Trophoblast cell (in vitro differentiated cells and primary cell): ENCODE results near the gene PITPNM1.
"Not testable (repeated sequence)": the region's sequence is repeated elsewhere in the genome, so short reads cannot be mapped to it uniquely, and the experiment has no call there.

Source experiments
- DNase-seq, 2 donors: peaks; one replicate each; pipeline ENCODE4 v3.0.0-alpha.2; 2016
- H2AFZ ChIP-seq: 2 replicates; pipeline ENCODE4 v1.6.1; 2013; ENCODE audit warnings: low read length, moderate library complexity, mild to moderate bottlenecking; ENCODE audit not compliant: insufficient read depth, poor library complexity
- H2AK5ac ChIP-seq: 2 replicates; pipeline ENCODE4 v1.6.1; 2013; ENCODE audit warnings: mild to moderate bottlenecking, low read length
- H2BK120ac ChIP-seq: 2 replicates; pipeline ENCODE4 v1.6.1; 2013; ENCODE audit warnings: low read length, mild to moderate bottlenecking, moderate library complexity; ENCODE audit not compliant: insufficient read depth, poor library complexity
- H2BK12ac ChIP-seq: 2 replicates; pipeline ENCODE4 v1.6.1; 2013; ENCODE audit warnings: mild to moderate bottlenecking, low read length, moderate library complexity
- H2BK5ac ChIP-seq: 2 replicates; pipeline ENCODE4 v1.6.1; 2013; ENCODE audit warnings: low read length, low read depth, moderate library complexity, mild to moderate bottlenecking; ENCODE audit not compliant: poor library complexity
- H3K14ac ChIP-seq: 2 replicates; pipeline ENCODE4 v1.6.1; 2013; ENCODE audit warnings: mild to moderate bottlenecking, low read length
- H3K18ac ChIP-seq: 2 replicates; pipeline ENCODE4 v1.6.1; 2013; ENCODE audit warnings: mild to moderate bottlenecking, low read length
- H3K23ac ChIP-seq: 2 replicates; pipeline ENCODE4 v1.6.1; 2013; ENCODE audit warnings: low read length
- H3K27ac ChIP-seq: 2 replicates; pipeline ENCODE4 v1.5.1; 2013; ENCODE audit warnings: low read depth, mild to moderate bottlenecking, inconsistent platforms, low read length, moderate library complexity
- H3K27me3 ChIP-seq: 2 replicates; pipeline ENCODE4 v1.6.1; 2013; ENCODE audit warnings: inconsistent platforms, mild to moderate bottlenecking, low read length, moderate library complexity; ENCODE audit not compliant: insufficient read depth
- H3K36me3 ChIP-seq, 2 experiments: 1 replicate in 1 of 2; 2 replicates in 1 of 2; pipeline ENCODE4 v1.6.1; 2013; ENCODE audit warnings: low read length in 2 of 2, mild to moderate bottlenecking in 2 of 2, moderate library complexity in 1 of 2; ENCODE audit not compliant: insufficient read depth in 2 of 2, control insufficient read depth in 1 of 2
- H3K4ac ChIP-seq: 2 replicates; pipeline ENCODE4 v1.6.1; 2013; ENCODE audit warnings: low read depth, mild to moderate bottlenecking, low read length, moderate library complexity
- H3K4me1 ChIP-seq, 2 experiments: 1 replicate in 1 of 2; 2 replicates in 1 of 2; pipeline ENCODE4 v1.6.1; 2013; ENCODE audit warnings: low read length in 2 of 2, mild to moderate bottlenecking in 2 of 2, moderate library complexity in 1 of 2; ENCODE audit not compliant: insufficient read depth in 2 of 2, control insufficient read depth in 1 of 2
- H3K4me2 ChIP-seq: 2 replicates; pipeline ENCODE4 v1.6.1; 2013; ENCODE audit warnings: inconsistent platforms, mild to moderate bottlenecking, low read length, moderate library complexity
- H3K4me3 ChIP-seq: 2 replicates; pipeline ENCODE4 v1.5.1; 2013; ENCODE audit warnings: mild to moderate bottlenecking, low read depth, low read length, inconsistent platforms
- H3K79me1 ChIP-seq: one replicate; pipeline ENCODE4 v1.6.1; 2013; ENCODE audit warnings: low read length
- H3K79me2 ChIP-seq: 2 replicates; pipeline ENCODE4 v1.6.1; 2013; ENCODE audit warnings: low read length, mild to moderate bottlenecking; ENCODE audit not compliant: control insufficient read depth, insufficient read depth, poor library complexity
- H3K9ac ChIP-seq: 2 replicates; pipeline ENCODE4 v1.6.1; 2013; ENCODE audit warnings: mild to moderate bottlenecking, low read length
- H3K9me3 ChIP-seq: 2 replicates; pipeline ENCODE4 v1.6.1; 2013; ENCODE audit warnings: low read depth, mild to moderate bottlenecking, control low read depth, inconsistent platforms, low read length; ENCODE audit not compliant: insufficient read depth
- H4K12ac ChIP-seq: 2 replicates; pipeline ENCODE4 v1.6.1; 2013; ENCODE audit warnings: low read depth, mild to moderate bottlenecking, low read length, moderate library complexity
- H4K8ac ChIP-seq: 2 replicates; pipeline ENCODE4 v1.6.1; 2013; ENCODE audit warnings: low read depth, mild to moderate bottlenecking, low read length, moderate library complexity
- H4K91ac ChIP-seq: one replicate; pipeline ENCODE4 v1.6.1; 2013; ENCODE audit warnings: low read depth, mild to moderate bottlenecking, low read length, moderate library complexity
- WGBS: extraction: QIAGEN DNeasy Blood & Tissue Kit; methylation state at CpG from one replicate; pipeline ENCODE4 v1.1.7; 2013; ENCODE audit warnings: missing lambda C conversion rate; ENCODE audit not compliant: insufficient read length, insufficient coverage; ENCODE audit errors: extremely low coverage; 5-methylcytosine and 5-hydroxymethylcytosine counted together

The PITPNM1 gene

DNA sequence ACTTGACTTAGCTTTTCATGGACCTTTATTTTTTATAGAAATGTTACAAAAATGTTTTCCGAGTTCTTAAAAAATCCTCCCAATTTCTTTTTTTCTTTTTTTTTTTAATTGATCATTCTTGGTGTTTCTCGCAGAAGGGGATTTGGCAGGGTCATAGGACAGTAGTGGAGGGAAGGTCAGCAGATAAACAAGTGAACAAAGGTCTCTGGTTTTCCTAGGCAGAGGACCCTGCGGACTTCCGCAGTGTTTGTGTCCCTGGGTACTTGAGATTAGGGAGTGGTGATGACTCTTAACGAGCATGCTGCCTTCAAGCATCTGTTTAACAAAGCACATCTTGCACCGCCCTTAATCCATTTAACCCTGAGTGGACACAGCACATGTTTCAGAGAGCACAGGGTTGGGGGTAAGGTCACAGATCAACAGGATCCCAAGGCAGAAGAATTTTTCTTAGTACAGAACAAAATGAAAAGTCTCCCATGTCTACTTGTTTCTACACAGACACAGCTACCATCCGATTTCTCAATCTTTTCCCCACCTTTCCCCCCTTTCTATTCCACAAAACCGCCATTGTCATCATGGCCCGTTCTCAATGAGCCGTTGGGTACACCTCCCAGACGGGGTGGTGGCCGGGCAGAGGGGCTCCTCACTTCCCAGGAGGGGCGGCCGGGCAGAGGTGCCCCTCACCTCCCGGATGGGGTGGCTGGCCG lies 27.7 kb downstream of the PITPNM1 start:
- not testable (repeated sequence) for H3K4me1 ChIP-seq, H2AFZ ChIP-seq
- WGBS: no CpG with 5 or more reads among the region's 16 CpGs

DNA sequence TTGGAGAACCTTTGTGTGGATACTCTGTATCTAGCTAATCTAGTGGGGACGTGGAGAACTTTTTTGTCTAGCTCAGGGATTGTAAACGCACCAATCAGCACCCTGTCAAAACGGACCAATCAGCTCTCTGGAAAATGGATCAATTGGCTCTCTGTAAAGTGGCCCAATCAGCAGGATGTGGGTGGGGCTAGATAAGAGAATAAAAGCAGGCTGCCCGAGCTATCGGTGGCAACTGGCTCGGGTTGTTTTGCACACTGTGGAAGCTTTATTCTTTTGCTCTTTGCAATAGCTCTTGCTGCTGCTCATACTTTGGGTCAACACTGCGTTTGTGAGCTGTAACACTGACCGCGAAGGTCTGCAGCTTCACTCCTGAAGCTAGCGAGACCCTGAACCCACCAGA lies 28.5 kb downstream of the PITPNM1 start:
- H3K4me3 ChIP-seq, H3K4ac ChIP-seq, H2BK5ac ChIP-seq, H4K91ac ChIP-seq, H3K79me2 ChIP-seq, H4K8ac ChIP-seq, H3K27ac ChIP-seq, H3K4me2 ChIP-seq, H3K9ac ChIP-seq, H3K79me1 ChIP-seq, H3K4me1 ChIP-seq, H4K12ac ChIP-seq, H3K9me3 ChIP-seq, H3K36me3 ChIP-seq, H2AK5ac ChIP-seq, H2AFZ ChIP-seq, H2BK120ac ChIP-seq, H3K18ac ChIP-seq, DNase-seq, H3K27me3 ChIP-seq, H3K23ac ChIP-seq, H3K14ac ChIP-seq, H2BK12ac ChIP-seq: not testable (repeated sequence)
- no CpG with 5 or more reads among the region's 10 CpGs for WGBS

More for the DNA sequence above, 27.7 kb downstream of the PITPNM1 start:
- not testable (repeated sequence) for H3K36me3 ChIP-seq, H3K79me1 ChIP-seq, H3K27me3 ChIP-seq, H4K91ac ChIP-seq, DNase-seq, H2AK5ac ChIP-seq, H3K4me3 ChIP-seq, H3K9ac ChIP-seq, H3K27ac ChIP-seq, H3K79me2 ChIP-seq, H3K4ac ChIP-seq, H3K18ac ChIP-seq, H2BK12ac ChIP-seq, H2BK5ac ChIP-seq, H3K14ac ChIP-seq, H3K23ac ChIP-seq, H3K9me3 ChIP-seq, H2BK120ac ChIP-seq, H4K8ac ChIP-seq, H3K4me2 ChIP-seq, H4K12ac ChIP-seq

GRCh38 chr11:67472882-67473281 lies 32.3 kb downstream of the PITPNM1 start:
- Histone ChIP-seq H3K4me1 (peaks cover 8% of the 10 kb centered on the region in 2 experiments), H4K12ac (no peak overlapping the region), H3K36me3 (no peaks in the 10 kb centered on the region), H3K9me3 (peaks cover 2% of the 10 kb centered on the region), H4K91ac (no peak overlapping the region), H3K4me3 (no peak overlapping the region), H4K8ac (no peak overlapping the region), H2BK5ac (no peak overlapping the region), H3K14ac (no peak overlapping the region), H2BK12ac (no peak overlapping the region), H3K18ac (no peak overlapping the region), H2BK120ac (no peak overlapping the region), H3K79me2 (peaks cover 7% of the 10 kb centered on the region), H3K4me2 (no peak overlapping the region), H3K9ac (no peak overlapping the region), H3K27ac (no peak overlapping the region), H2AK5ac (no peak overlapping the region), H3K4ac (no peak overlapping the region), H2AFZ (no peak overlapping the region), H3K79me1 (peaks cover 10% of the 10 kb centered on the region), H3K27me3 (no peaks in the 10 kb centered on the region), H3K23ac (no peak overlapping the region)
- no CpG with 5 or more reads among the region's 7 CpGs for WGBS
- DNase-seq: peak in 1 of 2 donors; percentile 35

DNA sequence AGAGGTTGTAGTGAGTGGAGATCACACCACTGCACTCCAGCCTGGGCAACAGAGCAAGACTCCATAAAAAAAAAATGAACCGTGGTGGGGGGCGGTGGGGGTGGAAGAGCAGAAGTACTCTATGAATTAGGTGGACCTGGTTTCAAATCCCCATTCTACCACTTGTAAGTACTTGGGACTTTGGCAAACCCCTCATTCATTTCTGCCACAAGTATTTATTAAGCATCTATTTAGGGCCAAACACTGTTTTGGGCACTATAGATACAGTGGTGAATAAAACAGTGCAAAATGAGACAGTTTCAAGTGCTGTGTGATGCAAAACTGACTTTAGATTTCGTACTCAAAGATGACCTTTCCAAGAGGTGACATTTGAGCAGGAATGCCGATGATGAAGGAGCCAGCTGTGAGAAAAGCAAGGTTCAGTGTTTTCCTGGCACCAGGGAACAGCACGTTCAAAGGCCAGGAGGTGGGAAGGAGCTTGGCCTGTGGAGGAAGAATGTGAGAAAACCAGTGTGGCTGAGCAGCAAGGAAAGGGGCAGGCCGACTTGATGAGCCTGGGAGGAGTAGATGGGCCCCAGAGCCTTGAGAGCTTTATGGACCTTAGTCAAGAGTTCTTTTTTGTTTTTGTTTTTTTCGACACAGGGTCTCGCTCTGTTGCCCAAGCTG lies 34.7 kb downstream of the PITPNM1 start:
- Histone ChIP-seq H3K9me3 (peaks cover 2% of the 10 kb centered on the region), H3K4ac (no peak overlapping the region), H4K12ac (no peak overlapping the region), H2AK5ac (no peak overlapping the region), H3K4me3 (no peak overlapping the region), H3K18ac (no peak overlapping the region), H2BK5ac (no peak overlapping the region), H3K4me2 (no peak overlapping the region), H3K36me3 (no peaks in the 10 kb centered on the region), H3K27ac (no peak overlapping the region), H3K14ac (no peak overlapping the region), H3K79me2 (peaks cover 7% of the 10 kb centered on the region), H3K4me1 (peaks cover 10 to 13% of the 10 kb centered on the region in 2 experiments), H3K79me1 (peaks cover 10% of the 10 kb centered on the region), H2BK120ac (no peak overlapping the region), H3K27me3 (no peaks in the 10 kb centered on the region), H3K9ac (no peak overlapping the region), H2AFZ (no peak overlapping the region), H4K8ac (no peak overlapping the region), H3K23ac (no peak overlapping the region), H2BK12ac (no peak overlapping the region), H4K91ac (no peak overlapping the region)
- no CpG with 5 or more reads among the region's 8 CpGs for WGBS
- peak; percentile 30 to 72 for DNase-seq
